DND-41 (cell line): Measurements from ENCODE around the gene HECTD3.

Experiments
- EZH2 ChIP-seq: IDR thresholded peaks from 3 replicates; pipeline ENCODE4 v1.6.1; 2012; ENCODE audit warnings: borderline replicate concordance, low read depth, mild to moderate bottlenecking, moderate library complexity, low read length, inconsistent platforms; ENCODE audit not compliant: severe bottlenecking
- TF ChIP-seq, protein P1 (sequence below): IDR thresholded peaks from 2 replicates; pipeline ENCODE4 v1.5.1; 2012; ENCODE audit warnings: borderline replicate concordance, low read length, moderate library complexity, mild to moderate bottlenecking; ENCODE audit not compliant: poor library complexity, severe bottlenecking; ENCODE audit errors: extremely low read depth

- TF ChIP-seq, protein P1, sequence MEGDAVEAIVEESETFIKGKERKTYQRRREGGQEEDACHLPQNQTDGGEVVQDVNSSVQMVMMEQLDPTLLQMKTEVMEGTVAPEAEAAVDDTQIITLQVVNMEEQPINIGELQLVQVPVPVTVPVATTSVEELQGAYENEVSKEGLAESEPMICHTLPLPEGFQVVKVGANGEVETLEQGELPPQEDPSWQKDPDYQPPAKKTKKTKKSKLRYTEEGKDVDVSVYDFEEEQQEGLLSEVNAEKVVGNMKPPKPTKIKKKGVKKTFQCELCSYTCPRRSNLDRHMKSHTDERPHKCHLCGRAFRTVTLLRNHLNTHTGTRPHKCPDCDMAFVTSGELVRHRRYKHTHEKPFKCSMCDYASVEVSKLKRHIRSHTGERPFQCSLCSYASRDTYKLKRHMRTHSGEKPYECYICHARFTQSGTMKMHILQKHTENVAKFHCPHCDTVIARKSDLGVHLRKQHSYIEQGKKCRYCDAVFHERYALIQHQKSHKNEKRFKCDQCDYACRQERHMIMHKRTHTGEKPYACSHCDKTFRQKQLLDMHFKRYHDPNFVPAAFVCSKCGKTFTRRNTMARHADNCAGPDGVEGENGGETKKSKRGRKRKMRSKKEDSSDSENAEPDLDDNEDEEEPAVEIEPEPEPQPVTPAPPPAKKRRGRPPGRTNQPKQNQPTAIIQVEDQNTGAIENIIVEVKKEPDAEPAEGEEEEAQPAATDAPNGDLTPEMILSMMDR, result no peak
- TF ChIP-seq EZH2, result no peak
Measured at GRCh38 chr1:44970317-44970716, 40.8 kb downstream of the HECTD3 start.
